OCI-LY7 (cell line): ENCODE data around the gene CCNB1. TPM values are rescaled to one million over a fixed set of nuclear protein-coding genes. Genes with fewer than 3 reads are reported as not detected.
"Not testable (repeated sequence)": the region's sequence is repeated elsewhere in the genome, so short reads cannot be mapped to it uniquely, and the experiment has no call there.

Source experiments
- BruUV-seq: library from RNA; stranded (reverse); fragments of 400-500 nt; replicated peaks from 2 replicates; lab custom pipeline; 2021; lab: Mats Ljungman, UMichigan
- CTCF ChIA-PET: fragments of 300-600 bp; sonication (Branson Sonifier 250); formaldehyde crosslinking; loops from one replicate; lab custom pipeline; 2022; ENCODE audit warnings: antibody characterized with exemption; ENCODE audit not compliant: unreplicated experiment; lab: Charles Lee
- POLR2A ChIA-PET: fragments of 300-600 bp; sonication (Branson Sonifier 250); formaldehyde crosslinking; loops from one replicate; lab custom pipeline; 2022; ENCODE audit warnings: antibody characterized with exemption; lab: Charles Lee
- DNase-seq: peaks from one replicate; pipeline ENCODE4 v3.0.0-alpha.2; 2015; ENCODE audit warnings: low spot score
- H2AFZ ChIP-seq: fragments of 200-600 bp; sonication (generic), shearing (Covaris generic); 2 replicates; pipeline ENCODE4 v1.6.1; 2014; ENCODE audit warnings: mild to moderate bottlenecking, antibody characterized with exemption, low read length, moderate library complexity
- H3K27ac ChIP-seq: fragments of 200-600 bp; sonication (generic); 2 replicates; pipeline ENCODE4 v1.5.1; 2014; ENCODE audit warnings: mixed run types, low read depth, mild to moderate bottlenecking, moderate library complexity, low read length, inconsistent platforms; ENCODE audit not compliant: poor library complexity, severe bottlenecking
- H3K36me3 ChIP-seq: fragments of 200-600 bp; sonication (generic); 2 replicates; pipeline ENCODE4 v1.6.1; 2014; ENCODE audit warnings: mild to moderate bottlenecking, antibody characterized with exemption, low read length, moderate library complexity, mixed read lengths; ENCODE audit not compliant: insufficient read depth
- H3K4me1 ChIP-seq: fragments of 200-600 bp; sonication (generic); 2 replicates; pipeline ENCODE4 v1.5.1; 2014; ENCODE audit warnings: mild to moderate bottlenecking, low read length; ENCODE audit not compliant: insufficient read depth, poor library complexity, severe bottlenecking
- H3K4me2 ChIP-seq: fragments of 200-600 bp; sonication (generic); 2 replicates; pipeline ENCODE4 v1.6.1; 2014; ENCODE audit warnings: mild to moderate bottlenecking, low read length
- H3K4me3 ChIP-seq: fragments of 200-600 bp; sonication (generic); 2 replicates; pipeline ENCODE4 v1.5.1; 2014; ENCODE audit warnings: mild to moderate bottlenecking, low read depth, low read length; ENCODE audit not compliant: poor library complexity, severe bottlenecking
- H3K79me2 ChIP-seq: fragments of 200-600 bp; sonication (generic); 2 replicates; pipeline ENCODE4 v1.6.1; 2016; ENCODE audit warnings: low read depth, mild to moderate bottlenecking, low read length, moderate library complexity, mixed read lengths; ENCODE audit not compliant: insufficient read depth
- H3K9me2 ChIP-seq: fragments of 200-600 bp; sonication (generic); 2 replicates; pipeline ENCODE4 v1.6.1; 2016; ENCODE audit warnings: mild to moderate bottlenecking, low read length, mixed read lengths; ENCODE audit not compliant: insufficient read depth
- H3K9me3 ChIP-seq: fragments of 200-600 bp; sonication (generic); 2 replicates; pipeline ENCODE4 v1.6.1; 2014; ENCODE audit warnings: mild to moderate bottlenecking, mixed run types, low read length, mixed read lengths
- H4K20me1 ChIP-seq: fragments of 200-600 bp; sonication (generic); 2 replicates; pipeline ENCODE4 v1.6.1; 2014; ENCODE audit warnings: mild to moderate bottlenecking, antibody characterized with exemption, low read length, moderate library complexity, mixed read lengths; ENCODE audit not compliant: insufficient read depth
- CTCF ChIP-seq: fragments of 200-600 bp; sonication (generic); conservative IDR thresholded peaks from 2 replicates; pipeline ENCODE4 v1.5.1; 2014; ENCODE audit warnings: mild to moderate bottlenecking, antibody characterized with exemption, low read length, moderate library complexity, mixed read lengths
- EZH2phosphoT487 ChIP-seq: fragments of 200-600 bp; sonication (generic); IDR thresholded peaks from 2 replicates; pipeline ENCODE4 v1.6.1; 2018; ENCODE audit warnings: low read depth, borderline replicate concordance, mild to moderate bottlenecking, mixed run types, antibody characterized with exemption, low read length, moderate library complexity, mixed read lengths
- intact Hi-C: fragments of 100-400 bp; cut with micrococcal nuclease; formaldehyde crosslinking; loops from one replicate; pipeline ENCODE4 v1.10.0; 2022; ENCODE audit not compliant: unreplicated experiment
- total RNA-seq, 2 experiments: library from RNA; depleted of rRNA in 1 of 2; stranded (reverse); fragments of >200 nt in 1 of 2; shearing (Covaris generic) in 1 of 2; gene quantifications; 2 replicates each; pipeline ENCODE4 v1.2.3, GENCODE V29; 2014 to 2022

CCNB1 gene
- total RNA-seq, 2 experiments from 2014 or later: 206 to 274 TPM

GRCh38 chr5:69217548-69218526, 50.9 kb downstream of the CCNB1 start:
- Histone ChIP-seq H3K9me3 (no peaks in the 10 kb centered on the region), H3K4me1 (peaks cover 25% of the 10 kb centered on the region), H2AFZ (peak overlapping the region; percentile 95), H3K27ac (peak overlapping the region; percentile 75), H3K4me2 (peak overlapping the region; percentile 93), H4K20me1 (no peaks in the 10 kb centered on the region), H3K36me3 (peaks cover 30% of the 10 kb centered on the region), H3K9me2 (no peaks in the 10 kb centered on the region), H3K79me2 (peaks cover 21% of the 10 kb centered on the region), H3K4me3 (peak overlapping the region; percentile 85)
- BruUV-seq: no TSS peak
- POLR2A ChIA-PET: interaction anchor here (0.6 to 1.4 kb wide), 5 partner anchors 9 to 644 kb away, joined by 3 to 4 read pairs (median 3); partner anchors contain the start of gene CDK7
- DNase-seq: peak; percentile 95
- TF ChIP-seq EZH2phosphoT487: no peak
- TF ChIP-seq CTCF: no peak
- intact Hi-C loops: loop anchor here (1.0 to 2.0 kb wide), 2 partner anchors 17 to 125 kb away; partner anchors contain the start of gene CDK7
- CTCF ChIA-PET: no interaction called here

- H3K36me3 ChIP-seq: peaks cover 26% of the 10 kb centered on the region
- peaks cover 21% of the 10 kb centered on the region for H3K79me2 ChIP-seq
- no peaks in the 10 kb centered on the region for H4K20me1 ChIP-seq
- POLR2A ChIA-PET: interaction anchor here (0.6 to 1.5 kb wide), 3 partner anchors 9 to 152 kb away, joined by 3 read pairs; partner anchors contain the start of gene CENPH
- H3K4me1 ChIP-seq: peaks cover 25% of the 10 kb centered on the region
- no peak overlapping the region for H3K4me2 ChIP-seq
- DNase-seq: no peak
- no peak overlapping the region for H3K27ac ChIP-seq
- TF ChIP-seq EZH2phosphoT487: no peak
- TF ChIP-seq CTCF: no peak
- H3K9me3 ChIP-seq: no peaks in the 10 kb centered on the region
- no peaks in the 10 kb centered on the region for H3K9me2 ChIP-seq
- intact Hi-C loops: no loop called here
- H2AFZ ChIP-seq: no peak overlapping the region
- no TSS peak for BruUV-seq
- CTCF ChIA-PET: interaction anchor here (0.7 kb wide), 1 partner anchor 15 kb away, joined by 3 read pairs; the partner anchor contains the start of gene CDK7
- H3K4me3 ChIP-seq: no peak overlapping the region
These were observed 53.0 kb downstream of the CCNB1 start for GRCh38 chr5:69219939-69220338.

GRCh38 chr5:69220371-69220770, 53.4 kb downstream of the CCNB1 start:
- H3K4me1 ChIP-seq: peaks cover 25% of the 10 kb centered on the region
- POLR2A ChIA-PET: interaction anchor here (0.7 to 1.5 kb wide), 2 partner anchors 9 to 31 kb away, joined by 3 read pairs; partner anchors contain the start of gene CENPH
- H3K9me2 ChIP-seq, H3K9me3 ChIP-seq, H3K27ac ChIP-seq, H3K4me2 ChIP-seq, H3K4me3 ChIP-seq, intact Hi-C loops, DNase-seq, H4K20me1 ChIP-seq, H2AFZ ChIP-seq, BruUV-seq: not testable (repeated sequence)
- peaks cover 21% of the 10 kb centered on the region for H3K79me2 ChIP-seq
- CTCF ChIA-PET: interaction anchor here (0.7 kb wide), 1 partner anchor 14 kb away, joined by 3 read pairs; the partner anchor contains the start of gene CDK7
- peaks cover 23% of the 10 kb centered on the region for H3K36me3 ChIP-seq

- H3K4me2 ChIP-seq, H2AFZ ChIP-seq, DNase-seq, H3K9me3 ChIP-seq, H3K27ac ChIP-seq, CTCF ChIA-PET, H3K4me3 ChIP-seq, H3K9me2 ChIP-seq, H4K20me1 ChIP-seq, BruUV-seq, intact Hi-C loops: not testable (repeated sequence)
- POLR2A ChIA-PET: interaction anchor here (1.5 kb wide), 1 partner anchor 31 kb away, joined by 3 read pairs; the partner anchor contains the start of gene CENPH
- H3K79me2 ChIP-seq: peaks cover 21% of the 10 kb centered on the region
- H3K4me1 ChIP-seq: peaks cover 25% of the 10 kb centered on the region
- peaks cover 23% of the 10 kb centered on the region for H3K36me3 ChIP-seq
These were observed 53.9 kb downstream of the CCNB1 start for GRCh38 chr5:69220833-69221232.
